Activated T-cell treated with anti-CD3 and anti-CD28 coated beads, Interleukin-2, amount 50 U/mL, for 4 hours (primary cell): ENCODE data around the gene RYR1. TPM values are rescaled to one million over a fixed set of nuclear protein-coding genes. Genes with fewer than 3 reads are reported as not detected.
"Not testable (repeated sequence)": the region's sequence is repeated elsewhere in the genome, so short reads cannot be mapped to it uniquely, and the experiment has no call there.

ENCODE experiments used
- ATAC-seq, 2 donors: fragments of 200-7000 bp; cut with Tn5 transposase; one replicate each; pipeline ENCODE4 v1.10.0; 2021
- DNase-seq: peaks from one replicate; pipeline ENCODE4 v3.0.0-alpha.2; 2020
- H3K27me3 Mint-ChIP-seq: one replicate; pipeline ENCODE4 v1.8.0; 2021; ENCODE audit warnings: low read depth, mixed read lengths
- H3K36me3 Mint-ChIP-seq: one replicate; pipeline ENCODE4 v1.8.0; 2022; ENCODE audit warnings: mixed read lengths; ENCODE audit not compliant: insufficient read depth
- H3K4me1 Mint-ChIP-seq: one replicate; pipeline ENCODE4 v1.8.0; 2021; ENCODE audit warnings: low read depth, mixed read lengths
- H3K4me3 Mint-ChIP-seq: one replicate; pipeline ENCODE4 v1.8.0; 2021; ENCODE audit warnings: mild to moderate bottlenecking, moderate library complexity, mixed read lengths
- H3K9me3 Mint-ChIP-seq: one replicate; pipeline ENCODE4 v1.8.0; 2021; ENCODE audit warnings: mixed read lengths
- total RNA-seq, 3 donors: library from RNA; stranded (reverse); gene quantifications; one replicate each; pipeline ENCODE4 v1.2.1, GENCODE V29; 2021

RYR1 gene
- total RNA-seq, 3 donors from 2014 or later, result 2.3 to 3.9 (median 3.2) TPM

- H3K27me3 Mint-ChIP-seq, result no peaks in the 10 kb centered on the region
- peaks cover 9% of the 10 kb centered on the region for H3K4me1 Mint-ChIP-seq
- ATAC-seq (no peak), DNase-seq (no peak)
- no peak overlapping the region for H3K4me3 Mint-ChIP-seq
- no peaks in the 10 kb centered on the region for H3K9me3 Mint-ChIP-seq
- H3K36me3 Mint-ChIP-seq, result peaks cover 7% of the 10 kb centered on the region
Observed at GRCh38 chr19:38583219-38583984, 149.9 kb downstream of the RYR1 start.

- DNase-seq, result no peak
- peaks cover 7% of the 10 kb centered on the region for H3K36me3 Mint-ChIP-seq
- no peak for ATAC-seq
- peaks cover 9% of the 10 kb centered on the region for H3K4me1 Mint-ChIP-seq
- H3K9me3 Mint-ChIP-seq, result no peaks in the 10 kb centered on the region
- no peaks in the 10 kb centered on the region for H3K27me3 Mint-ChIP-seq
- no peak overlapping the region for H3K4me3 Mint-ChIP-seq
Observed at GRCh38 chr19:38583985-38584305, 150.5 kb downstream of the RYR1 start.

DNA sequence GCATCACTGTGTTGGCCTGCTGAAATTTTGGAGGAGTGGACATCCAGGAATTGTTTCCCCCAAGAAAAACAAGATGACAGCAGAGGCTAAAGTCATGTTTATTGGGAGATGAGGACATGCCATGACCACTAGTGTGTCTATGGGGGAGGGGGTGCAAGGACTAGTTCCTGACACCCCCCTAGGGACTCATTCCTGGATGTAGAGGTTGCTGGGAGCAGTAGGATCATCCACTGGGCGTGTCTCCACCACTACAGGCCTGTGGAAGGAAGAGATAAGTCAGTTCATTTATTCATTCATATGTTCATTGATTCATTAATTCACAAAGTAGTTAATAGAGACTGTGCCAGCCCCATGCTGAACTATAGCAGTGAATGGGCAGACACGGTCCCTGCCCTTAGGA lies 154.1 kb downstream of the RYR1 start:
- no peaks in the 10 kb centered on the region for H3K27me3 Mint-ChIP-seq
- H3K36me3 Mint-ChIP-seq, result peaks cover 13% of the 10 kb centered on the region
- DNase-seq (no peak), ATAC-seq (no peak)
- no peak overlapping the region for H3K4me3 Mint-ChIP-seq
- no peaks in the 10 kb centered on the region for H3K9me3 Mint-ChIP-seq
- H3K4me1 Mint-ChIP-seq, result peaks cover 4% of the 10 kb centered on the region

- Mint-ChIP-seq H3K9me3 (no peaks in the 10 kb centered on the region), H3K4me1 (peaks cover 4% of the 10 kb centered on the region), H3K4me3 (no peak overlapping the region), H3K36me3 (peaks cover 13% of the 10 kb centered on the region), H3K27me3 (no peaks in the 10 kb centered on the region)
- ATAC-seq (no peak), DNase-seq (no peak)
Observed at GRCh38 chr19:38588041-38588440, 154.6 kb downstream of the RYR1 start.

DNA sequence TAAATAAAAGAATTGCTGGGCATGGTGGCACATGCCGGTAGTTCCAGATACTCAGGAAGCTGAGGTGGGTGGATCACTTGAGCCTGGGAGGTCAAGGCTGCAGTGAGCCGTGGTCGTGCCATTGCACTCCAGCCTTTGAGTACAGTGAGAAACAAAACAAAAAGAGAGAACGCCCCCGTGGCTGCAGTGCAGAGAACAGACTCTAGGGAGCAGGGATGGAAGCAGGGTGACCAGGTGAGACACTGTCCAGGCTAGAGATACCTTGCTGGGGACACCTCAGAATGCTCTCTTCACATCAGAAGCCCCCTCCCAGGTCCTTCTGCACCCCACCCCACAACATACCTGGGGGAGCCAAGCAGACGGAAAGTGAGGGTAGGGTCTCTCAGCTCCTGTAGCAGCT lies 159.4 kb downstream of the RYR1 start:
- peaks cover 21% of the 10 kb centered on the region for H3K36me3 Mint-ChIP-seq
- no peak overlapping the region for H3K4me3 Mint-ChIP-seq
- no peaks in the 10 kb centered on the region for H3K27me3 Mint-ChIP-seq
- H3K4me1 Mint-ChIP-seq, result no peaks in the 10 kb centered on the region
- DNase-seq (no peak), ATAC-seq (no peak)
- H3K9me3 Mint-ChIP-seq, result no peaks in the 10 kb centered on the region

DNA sequence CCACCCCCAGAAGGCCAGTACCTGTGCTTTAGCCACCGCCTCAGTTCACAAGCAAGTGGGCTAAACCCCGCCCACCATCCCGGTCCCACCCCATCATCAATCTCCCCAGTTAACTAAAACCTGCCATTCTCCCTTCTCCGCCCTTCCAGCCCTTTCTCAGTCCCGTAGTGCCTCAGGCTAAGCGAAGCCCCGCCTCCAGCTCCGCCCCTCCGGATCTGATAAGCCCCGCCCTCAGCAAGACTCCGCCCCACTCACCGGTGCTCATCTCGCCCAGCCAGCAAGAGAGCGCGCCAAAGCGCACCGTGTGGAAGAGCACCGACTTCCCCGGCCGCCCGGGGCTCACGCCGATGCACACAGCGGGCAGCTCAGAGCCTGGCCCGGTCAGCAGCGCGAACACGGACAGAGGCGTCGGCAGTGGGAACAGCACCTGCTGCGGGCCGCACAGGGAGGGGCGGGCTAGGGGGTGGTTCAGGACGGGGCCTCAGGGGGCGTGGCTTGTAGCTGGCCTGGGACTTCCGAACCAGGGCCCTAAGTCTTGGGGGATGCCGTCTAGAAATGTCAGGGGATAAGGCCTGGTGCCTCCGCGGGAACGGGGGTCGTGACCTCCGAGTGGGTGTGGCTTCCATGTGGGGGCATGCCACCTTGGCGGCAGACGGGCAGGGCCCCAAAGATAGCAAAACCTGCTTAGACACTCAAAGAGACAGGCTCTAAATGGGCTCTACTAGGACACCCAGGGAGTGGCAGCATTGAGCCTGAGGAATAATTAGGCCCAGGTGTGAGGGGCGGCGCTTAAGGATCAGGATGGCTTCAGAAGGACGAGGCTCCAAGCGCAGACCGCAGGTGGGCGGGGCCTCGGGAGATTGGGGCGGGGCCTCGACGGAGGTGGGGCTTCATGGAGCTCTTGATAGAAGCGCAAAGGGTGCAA lies 162.8 kb downstream of the RYR1 start:
- no peak overlapping the region for H3K4me3 Mint-ChIP-seq
- H3K27me3 Mint-ChIP-seq, result no peaks in the 10 kb centered on the region
- no peaks in the 10 kb centered on the region for H3K4me1 Mint-ChIP-seq
- H3K9me3 Mint-ChIP-seq, result no peaks in the 10 kb centered on the region
- DNase-seq (peak; percentile 13), ATAC-seq (peak; percentile 58 to 65)
- peaks cover 23% of the 10 kb centered on the region for H3K36me3 Mint-ChIP-seq

DNA sequence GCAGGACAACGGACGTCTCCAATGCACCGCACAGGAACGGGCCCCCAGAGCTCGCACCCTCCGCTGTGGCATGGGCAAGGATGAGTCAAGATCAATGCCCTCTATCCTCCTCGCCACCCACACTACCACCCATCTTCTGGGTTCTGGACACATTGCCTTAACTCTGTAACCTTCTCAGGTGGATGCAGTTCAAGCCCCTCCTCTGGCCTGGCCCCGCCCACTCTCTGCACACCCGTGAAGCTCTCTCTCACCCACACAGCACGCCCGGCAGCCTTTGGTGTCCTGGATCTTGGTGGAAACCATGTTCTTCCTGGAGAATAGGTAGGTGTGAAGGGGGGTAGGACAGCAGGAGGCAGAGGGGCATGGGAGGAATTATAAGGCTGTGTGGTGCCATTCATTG lies 163.6 kb downstream of the RYR1 start:
- Mint-ChIP-seq H3K27me3 (no peaks in the 10 kb centered on the region), H3K4me3 (no peak overlapping the region), H3K4me1 (no peaks in the 10 kb centered on the region), H3K9me3 (no peaks in the 10 kb centered on the region), H3K36me3 (peaks cover 20% of the 10 kb centered on the region)
- DNase-seq (no peak), ATAC-seq (no peak)

DNA sequence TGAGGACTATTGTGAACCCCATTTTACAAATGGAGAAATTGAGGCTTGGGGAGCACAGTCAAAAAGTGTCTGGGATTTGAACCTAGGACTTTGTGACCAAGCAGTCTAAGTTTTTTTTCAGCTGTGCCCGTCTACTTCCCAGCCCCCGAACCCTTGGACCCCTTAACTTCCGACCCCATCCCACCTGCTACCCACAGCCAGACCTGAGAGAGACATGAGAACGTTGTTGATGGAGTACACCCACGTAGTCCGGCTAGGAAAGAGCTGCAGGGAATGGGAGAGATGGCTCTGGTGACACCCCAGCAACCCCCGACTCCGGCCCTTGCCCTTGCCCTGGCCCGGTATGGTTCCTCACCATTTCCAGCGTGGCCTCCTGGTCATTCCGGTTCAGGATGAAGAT lies 166.2 kb downstream of the RYR1 start:
- DNase-seq (no peak), ATAC-seq (no peak)
- Mint-ChIP-seq H3K4me3 (no peak overlapping the region), H3K4me1 (no peaks in the 10 kb centered on the region), H3K36me3 (peaks cover 20% of the 10 kb centered on the region), H3K27me3 (no peaks in the 10 kb centered on the region), H3K9me3 (no peaks in the 10 kb centered on the region)

GRCh38 chr19:38602856-38603255 lies 169.4 kb downstream of the RYR1 start:
- DNase-seq, H3K9me3 Mint-ChIP-seq, H3K4me3 Mint-ChIP-seq, H3K4me1 Mint-ChIP-seq, H3K27me3 Mint-ChIP-seq, ATAC-seq, H3K36me3 Mint-ChIP-seq: not testable (repeated sequence)

DNA sequence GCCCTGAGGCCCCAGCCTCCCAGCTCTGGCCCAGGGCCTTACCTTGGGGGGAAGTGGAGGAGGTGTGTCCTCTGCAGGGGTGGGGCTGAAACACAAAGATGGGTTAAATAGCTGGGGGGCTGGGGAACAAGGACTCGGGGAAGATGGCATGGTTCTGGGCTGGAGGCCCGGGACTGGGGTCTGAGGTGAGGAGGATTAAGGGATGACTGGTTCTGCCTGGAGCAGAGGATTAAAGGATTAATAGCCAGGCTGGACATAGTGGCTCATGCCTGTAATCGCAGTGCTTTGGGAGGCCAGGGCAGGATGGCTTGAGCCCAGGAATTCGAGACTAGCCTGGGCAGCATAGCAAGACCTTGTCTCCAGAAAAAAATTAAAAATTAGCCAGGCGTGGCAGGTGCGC lies 172.6 kb downstream of the RYR1 start:
- H3K36me3 Mint-ChIP-seq, result peaks cover 18% of the 10 kb centered on the region
- no peaks in the 10 kb centered on the region for H3K9me3 Mint-ChIP-seq
- DNase-seq, result no peak
- no peaks in the 10 kb centered on the region for H3K27me3 Mint-ChIP-seq
- no peak overlapping the region for H3K4me3 Mint-ChIP-seq
- H3K4me1 Mint-ChIP-seq, result no peaks in the 10 kb centered on the region
- no peak for ATAC-seq

DNA sequence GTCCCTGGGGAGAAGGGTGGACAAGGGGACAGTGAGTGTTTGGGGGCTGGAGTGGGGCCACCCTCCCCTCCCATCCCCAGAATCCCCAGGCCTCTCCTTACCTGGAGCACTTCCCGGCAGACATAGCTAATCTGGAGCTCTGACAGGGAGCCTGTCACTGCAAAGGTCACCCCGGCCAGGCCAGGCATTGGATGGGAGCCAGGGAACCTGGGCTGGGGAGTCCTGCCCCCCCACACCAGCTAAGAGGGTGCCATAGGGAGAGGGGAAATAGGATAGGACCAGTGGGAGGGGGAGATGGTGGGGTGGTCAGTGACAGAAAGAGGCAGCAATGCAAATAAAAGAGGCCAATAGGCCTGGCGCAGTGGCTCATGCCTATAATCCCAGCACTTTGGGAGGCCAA lies 180.8 kb downstream of the RYR1 start:
- no peaks in the 10 kb centered on the region for H3K9me3 Mint-ChIP-seq
- peaks cover 25% of the 10 kb centered on the region for H3K36me3 Mint-ChIP-seq
- ATAC-seq (no peak), DNase-seq (no peak)
- H3K4me1 Mint-ChIP-seq, result peaks cover 34% of the 10 kb centered on the region
- no peak overlapping the region for H3K4me3 Mint-ChIP-seq
- H3K27me3 Mint-ChIP-seq, result no peaks in the 10 kb centered on the region

- Mint-ChIP-seq H3K4me3 (peak overlapping the region; percentile 99), H3K4me1 (peaks cover 42% of the 10 kb centered on the region), H3K36me3 (peaks cover 23% of the 10 kb centered on the region), H3K27me3 (no peaks in the 10 kb centered on the region), H3K9me3 (no peaks in the 10 kb centered on the region)
- DNase-seq (no peak), ATAC-seq (no peak)
Observed at GRCh38 chr19:38615007-38615581, 181.6 kb downstream of the RYR1 start.

GRCh38 chr19:38616265-38616664 lies 182.8 kb downstream of the RYR1 start:
- H3K36me3 Mint-ChIP-seq, result peaks cover 14% of the 10 kb centered on the region
- no peaks in the 10 kb centered on the region for H3K27me3 Mint-ChIP-seq
- H3K4me3 Mint-ChIP-seq, result peak overlapping the region; percentile 99
- ATAC-seq (no peak), DNase-seq (no peak)
- peaks cover 46% of the 10 kb centered on the region for H3K4me1 Mint-ChIP-seq
- no peaks in the 10 kb centered on the region for H3K9me3 Mint-ChIP-seq

- no peaks in the 10 kb centered on the region for H3K27me3 Mint-ChIP-seq
- ATAC-seq (peak in 1 of 2 donors; percentile 6), DNase-seq (no peak)
- H3K36me3 Mint-ChIP-seq, result peaks cover 20% of the 10 kb centered on the region
- peaks cover 50% of the 10 kb centered on the region for H3K4me1 Mint-ChIP-seq
- H3K9me3 Mint-ChIP-seq, result no peaks in the 10 kb centered on the region
- H3K4me3 Mint-ChIP-seq, result peak overlapping the region; percentile 99
Observed at GRCh38 chr19:38617283-38617763, 183.8 kb downstream of the RYR1 start.
